ENCODE data around the gene AKR1C4.
"Not testable (repeated sequence)": the region's sequence is repeated elsewhere in the genome, so short reads cannot be mapped to it uniquely, and the experiment has no call there.

Gene AKR1C4

GRCh38 chr10:5184987-5185775 lies 11.5 kb upstream of the AKR1C4 start, which contains the start of gene AKR1C8:
Gene AKR1C8, minus strand, starts transcription at chr10:5185150. Its CDS starts 46 bp downstream, at chr10:5185104.
- FAIRE-seq: no peak
- DNase-seq (ENCODE audit: insufficient read length, low spot score): no peak
- no peak for TF ChIP-seq POLR2A (IDR thresholded peaks at IDR 0.05; ENCODE audit: low read depth, low read length)

- no peak for TF ChIP-seq POLR2A (IDR thresholded peaks at IDR 0.05; ENCODE audit: low read depth, low read length)
- FAIRE-seq: no peak
- DNase-seq (ENCODE audit: insufficient read length, low spot score): no peak
Measured at GRCh38 chr10:5187867-5188266, 8.8 kb upstream of the AKR1C4 start.

- DNase-seq (ENCODE audit: insufficient read length, low spot score): no peak
- FAIRE-seq: no peak
- no peak for TF ChIP-seq POLR2A (IDR thresholded peaks at IDR 0.05; ENCODE audit: low read depth, low read length)
Measured at GRCh38 chr10:5188358-5188757, 8.3 kb upstream of the AKR1C4 start.

- FAIRE-seq (no peak), DNase-seq (ENCODE audit: insufficient read length, low spot score) (no peak)
- no peak for TF ChIP-seq POLR2A (IDR thresholded peaks at IDR 0.05; ENCODE audit: low read depth, low read length)
Measured at GRCh38 chr10:5194431-5194830, 2.2 kb upstream of the AKR1C4 start.

- no peak for FAIRE-seq
- TF ChIP-seq POLR2A (IDR thresholded peaks at IDR 0.05; ENCODE audit: low read depth, low read length): no peak
- no peak for DNase-seq (ENCODE audit: insufficient read length, low spot score)
Measured at GRCh38 chr10:5195727-5196374, 786 bp upstream of the AKR1C4 start.

GRCh38 chr10:5198386-5198785 lies 1.7 kb downstream of the AKR1C4 start:
- FAIRE-seq (peak; percentile 33), DNase-seq (ENCODE audit: insufficient read length, low spot score) (no peak)

GRCh38 chr10:5199398-5199797 lies 2.8 kb downstream of the AKR1C4 start:
- no peak for TF ChIP-seq POLR2A (IDR thresholded peaks at IDR 0.05; ENCODE audit: low read depth, low read length)
- peak; percentile 5 for DNase-seq (ENCODE audit: insufficient read length, low spot score)
- FAIRE-seq: no peak

More at GRCh38 chr10:5198386-5198785, 1.7 kb downstream of the AKR1C4 start:
- no peak for TF ChIP-seq POLR2A (IDR thresholded peaks at IDR 0.05; ENCODE audit: low read depth, low read length)

- TF ChIP-seq POLR2A (IDR thresholded peaks at IDR 0.05; ENCODE audit: low read depth, low read length): no peak
- no peak for DNase-seq (ENCODE audit: insufficient read length, low spot score)
Measured at GRCh38 chr10:5206799-5207198, 10.2 kb downstream of the AKR1C4 start.

GRCh38 chr10:5209776-5210175 lies 13.1 kb downstream of the AKR1C4 start:
- not testable (repeated sequence) for FAIRE-seq; DNase-seq (ENCODE audit: insufficient read length, low spot score)

More at GRCh38 chr10:5206799-5207198, 10.2 kb downstream of the AKR1C4 start:
- FAIRE-seq: no peak

- not testable (repeated sequence) for FAIRE-seq; DNase-seq (ENCODE audit: insufficient read length, low spot score)
Measured at GRCh38 chr10:5210261-5210660, 13.6 kb downstream of the AKR1C4 start.

- no peak for DNase-seq (ENCODE audit: insufficient read length, low spot score)
- TF ChIP-seq POLR2A (IDR thresholded peaks at IDR 0.05; ENCODE audit: low read depth, low read length): no peak
- no peak for FAIRE-seq
Measured at GRCh38 chr10:5211696-5212536, 15.3 kb downstream of the AKR1C4 start.

- FAIRE-seq (no peak), DNase-seq (ENCODE audit: insufficient read length, low spot score) (no peak)
- no peak for TF ChIP-seq POLR2A (IDR thresholded peaks at IDR 0.05; ENCODE audit: low read depth, low read length)
Measured at GRCh38 chr10:5216801-5217200, 20.2 kb downstream of the AKR1C4 start.

GRCh38 chr10:5219262-5219661 lies 22.6 kb downstream of the AKR1C4 start:
- no peak for DNase-seq (ENCODE audit: insufficient read length, low spot score)
- no peak for FAIRE-seq
- no peak for TF ChIP-seq POLR2A (IDR thresholded peaks at IDR 0.05; ENCODE audit: low read depth, low read length)

GRCh38 chr10:5222942-5223341 lies 26.3 kb downstream of the AKR1C4 start:
- DNase-seq (ENCODE audit: insufficient read length, low spot score); FAIRE-seq: not testable (repeated sequence)
